GM23338 (cell line): ENCODE results near the gene TMEM150C.

Source experiments
- CREB1 ChIP-seq: fragments of 250-450 bp; sonication (Bioruptor Pico); IDR thresholded peaks from 2 replicates; pipeline ENCODE4 v1.5.0; 2020; ENCODE audit warnings: low read depth, mild to moderate bottlenecking, moderate library complexity
- EZH2 ChIP-seq: fragments of 200-600 bp; sonication (generic); IDR thresholded peaks from one replicate; pipeline ENCODE4 v1.8.0; 2017; ENCODE audit warnings: antibody characterized with exemption, mild to moderate bottlenecking, low read depth; ENCODE audit not compliant: unreplicated experiment
- EZH2phosphoT487 ChIP-seq: fragments of 200-600 bp; sonication (generic); IDR thresholded peaks from one replicate; pipeline ENCODE4 v1.8.1; 2018; ENCODE audit warnings: antibody characterized with exemption; ENCODE audit not compliant: unreplicated experiment
- JUNB ChIP-seq: IDR thresholded peaks from one replicate; pipeline ENCODE4 v1.6.1; 2016; ENCODE audit warnings: antibody characterized with exemption; ENCODE audit not compliant: unreplicated experiment
- NANOG ChIP-seq: IDR thresholded peaks from 2 replicates; pipeline ENCODE4 v1.6.1; 2016; ENCODE audit warnings: antibody characterized with exemption, borderline replicate concordance
- POLR2AphosphoS5 ChIP-seq: IDR thresholded peaks from 2 replicates; pipeline ENCODE4 v1.6.1; 2016; ENCODE audit warnings: antibody characterized with exemption, low read depth
- STAT1 ChIP-seq: IDR thresholded peaks from one replicate; pipeline ENCODE4 v1.6.1; 2016; ENCODE audit warnings: antibody characterized with exemption; ENCODE audit not compliant: unreplicated experiment
- ZNF114 ChIP-seq: fragments of 250-450 bp; sonication (Bioruptor Pico); IDR thresholded peaks from 2 replicates; pipeline ENCODE4 v1.5.0; 2020; ENCODE audit warnings: mild to moderate bottlenecking, moderate library complexity
- ZNF331 ChIP-seq: fragments of 250-450 bp; sonication (Bioruptor Pico); IDR thresholded peaks from 2 replicates; pipeline ENCODE4 v1.5.0; 2020; ENCODE audit warnings: low read depth, mild to moderate bottlenecking, moderate library complexity
- TF ChIP-seq, protein P1 (sequence below), 2 experiments: fragments of 200-600 bp in 1 of 2; sonication (generic) in 1 of 2; conservative IDR thresholded peaks; 2 replicates each; pipeline versions ENCODE4 v1.5.1 to v1.6.1; 2016 to 2017; ENCODE audit warnings: antibody characterized with exemption in 2 of 2, low read depth in 2 of 2, mild to moderate bottlenecking in 2 of 2, moderate library complexity in 1 of 2
- TF ChIP-seq, protein P2 (sequence below): IDR thresholded peaks from one replicate; pipeline ENCODE4 v1.6.1; 2018; ENCODE audit warnings: antibody characterized with exemption; ENCODE audit not compliant: unreplicated experiment
- TF ChIP-seq, protein P3 (sequence below): fragments of 250-450 bp; sonication (Bioruptor Pico); IDR thresholded peaks from 2 replicates; pipeline ENCODE4 v1.5.0; 2020; ENCODE audit warnings: mild to moderate bottlenecking, moderate library complexity
- TF ChIP-seq, protein P4 (sequence below): IDR thresholded peaks from 2 replicates; pipeline ENCODE4 v1.6.1; 2016; ENCODE audit warnings: antibody characterized with exemption

DNA sequence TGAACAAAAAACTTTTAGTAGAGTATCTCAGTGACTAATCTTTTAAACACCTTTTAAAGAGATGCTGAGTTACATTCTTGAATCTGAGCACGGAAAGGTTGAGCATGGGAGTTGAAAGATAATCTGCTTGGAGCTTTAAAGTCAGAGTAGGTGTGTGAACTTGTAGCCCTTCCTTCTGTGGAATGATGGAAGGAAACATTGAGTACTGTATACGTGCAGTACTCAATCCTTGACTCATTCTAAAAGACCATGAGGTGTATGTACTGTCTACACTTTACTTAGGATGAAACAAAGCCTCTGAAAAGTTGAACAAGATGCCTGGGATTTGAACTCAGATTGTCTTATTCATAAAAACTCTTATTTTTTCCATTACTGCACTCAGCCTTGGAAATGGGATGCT, 128.0 kb downstream of the TMEM150C start:
- TF ChIP-seq, protein P1, sequence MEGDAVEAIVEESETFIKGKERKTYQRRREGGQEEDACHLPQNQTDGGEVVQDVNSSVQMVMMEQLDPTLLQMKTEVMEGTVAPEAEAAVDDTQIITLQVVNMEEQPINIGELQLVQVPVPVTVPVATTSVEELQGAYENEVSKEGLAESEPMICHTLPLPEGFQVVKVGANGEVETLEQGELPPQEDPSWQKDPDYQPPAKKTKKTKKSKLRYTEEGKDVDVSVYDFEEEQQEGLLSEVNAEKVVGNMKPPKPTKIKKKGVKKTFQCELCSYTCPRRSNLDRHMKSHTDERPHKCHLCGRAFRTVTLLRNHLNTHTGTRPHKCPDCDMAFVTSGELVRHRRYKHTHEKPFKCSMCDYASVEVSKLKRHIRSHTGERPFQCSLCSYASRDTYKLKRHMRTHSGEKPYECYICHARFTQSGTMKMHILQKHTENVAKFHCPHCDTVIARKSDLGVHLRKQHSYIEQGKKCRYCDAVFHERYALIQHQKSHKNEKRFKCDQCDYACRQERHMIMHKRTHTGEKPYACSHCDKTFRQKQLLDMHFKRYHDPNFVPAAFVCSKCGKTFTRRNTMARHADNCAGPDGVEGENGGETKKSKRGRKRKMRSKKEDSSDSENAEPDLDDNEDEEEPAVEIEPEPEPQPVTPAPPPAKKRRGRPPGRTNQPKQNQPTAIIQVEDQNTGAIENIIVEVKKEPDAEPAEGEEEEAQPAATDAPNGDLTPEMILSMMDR (conservative IDR thresholded peaks at IDR 0.05; ENCODE audit: low read depth in 2 of 2) = no peak
- TF ChIP-seq, protein P2, sequence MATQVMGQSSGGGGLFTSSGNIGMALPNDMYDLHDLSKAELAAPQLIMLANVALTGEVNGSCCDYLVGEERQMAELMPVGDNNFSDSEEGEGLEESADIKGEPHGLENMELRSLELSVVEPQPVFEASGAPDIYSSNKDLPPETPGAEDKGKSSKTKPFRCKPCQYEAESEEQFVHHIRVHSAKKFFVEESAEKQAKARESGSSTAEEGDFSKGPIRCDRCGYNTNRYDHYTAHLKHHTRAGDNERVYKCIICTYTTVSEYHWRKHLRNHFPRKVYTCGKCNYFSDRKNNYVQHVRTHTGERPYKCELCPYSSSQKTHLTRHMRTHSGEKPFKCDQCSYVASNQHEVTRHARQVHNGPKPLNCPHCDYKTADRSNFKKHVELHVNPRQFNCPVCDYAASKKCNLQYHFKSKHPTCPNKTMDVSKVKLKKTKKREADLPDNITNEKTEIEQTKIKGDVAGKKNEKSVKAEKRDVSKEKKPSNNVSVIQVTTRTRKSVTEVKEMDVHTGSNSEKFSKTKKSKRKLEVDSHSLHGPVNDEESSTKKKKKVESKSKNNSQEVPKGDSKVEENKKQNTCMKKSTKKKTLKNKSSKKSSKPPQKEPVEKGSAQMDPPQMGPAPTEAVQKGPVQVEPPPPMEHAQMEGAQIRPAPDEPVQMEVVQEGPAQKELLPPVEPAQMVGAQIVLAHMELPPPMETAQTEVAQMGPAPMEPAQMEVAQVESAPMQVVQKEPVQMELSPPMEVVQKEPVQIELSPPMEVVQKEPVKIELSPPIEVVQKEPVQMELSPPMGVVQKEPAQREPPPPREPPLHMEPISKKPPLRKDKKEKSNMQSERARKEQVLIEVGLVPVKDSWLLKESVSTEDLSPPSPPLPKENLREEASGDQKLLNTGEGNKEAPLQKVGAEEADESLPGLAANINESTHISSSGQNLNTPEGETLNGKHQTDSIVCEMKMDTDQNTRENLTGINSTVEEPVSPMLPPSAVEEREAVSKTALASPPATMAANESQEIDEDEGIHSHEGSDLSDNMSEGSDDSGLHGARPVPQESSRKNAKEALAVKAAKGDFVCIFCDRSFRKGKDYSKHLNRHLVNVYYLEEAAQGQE = no peak
- no peak for TF ChIP-seq JUNB
- TF ChIP-seq EZH2phosphoT487 = no peak
- no peak for TF ChIP-seq POLR2AphosphoS5
- TF ChIP-seq, protein P3, sequence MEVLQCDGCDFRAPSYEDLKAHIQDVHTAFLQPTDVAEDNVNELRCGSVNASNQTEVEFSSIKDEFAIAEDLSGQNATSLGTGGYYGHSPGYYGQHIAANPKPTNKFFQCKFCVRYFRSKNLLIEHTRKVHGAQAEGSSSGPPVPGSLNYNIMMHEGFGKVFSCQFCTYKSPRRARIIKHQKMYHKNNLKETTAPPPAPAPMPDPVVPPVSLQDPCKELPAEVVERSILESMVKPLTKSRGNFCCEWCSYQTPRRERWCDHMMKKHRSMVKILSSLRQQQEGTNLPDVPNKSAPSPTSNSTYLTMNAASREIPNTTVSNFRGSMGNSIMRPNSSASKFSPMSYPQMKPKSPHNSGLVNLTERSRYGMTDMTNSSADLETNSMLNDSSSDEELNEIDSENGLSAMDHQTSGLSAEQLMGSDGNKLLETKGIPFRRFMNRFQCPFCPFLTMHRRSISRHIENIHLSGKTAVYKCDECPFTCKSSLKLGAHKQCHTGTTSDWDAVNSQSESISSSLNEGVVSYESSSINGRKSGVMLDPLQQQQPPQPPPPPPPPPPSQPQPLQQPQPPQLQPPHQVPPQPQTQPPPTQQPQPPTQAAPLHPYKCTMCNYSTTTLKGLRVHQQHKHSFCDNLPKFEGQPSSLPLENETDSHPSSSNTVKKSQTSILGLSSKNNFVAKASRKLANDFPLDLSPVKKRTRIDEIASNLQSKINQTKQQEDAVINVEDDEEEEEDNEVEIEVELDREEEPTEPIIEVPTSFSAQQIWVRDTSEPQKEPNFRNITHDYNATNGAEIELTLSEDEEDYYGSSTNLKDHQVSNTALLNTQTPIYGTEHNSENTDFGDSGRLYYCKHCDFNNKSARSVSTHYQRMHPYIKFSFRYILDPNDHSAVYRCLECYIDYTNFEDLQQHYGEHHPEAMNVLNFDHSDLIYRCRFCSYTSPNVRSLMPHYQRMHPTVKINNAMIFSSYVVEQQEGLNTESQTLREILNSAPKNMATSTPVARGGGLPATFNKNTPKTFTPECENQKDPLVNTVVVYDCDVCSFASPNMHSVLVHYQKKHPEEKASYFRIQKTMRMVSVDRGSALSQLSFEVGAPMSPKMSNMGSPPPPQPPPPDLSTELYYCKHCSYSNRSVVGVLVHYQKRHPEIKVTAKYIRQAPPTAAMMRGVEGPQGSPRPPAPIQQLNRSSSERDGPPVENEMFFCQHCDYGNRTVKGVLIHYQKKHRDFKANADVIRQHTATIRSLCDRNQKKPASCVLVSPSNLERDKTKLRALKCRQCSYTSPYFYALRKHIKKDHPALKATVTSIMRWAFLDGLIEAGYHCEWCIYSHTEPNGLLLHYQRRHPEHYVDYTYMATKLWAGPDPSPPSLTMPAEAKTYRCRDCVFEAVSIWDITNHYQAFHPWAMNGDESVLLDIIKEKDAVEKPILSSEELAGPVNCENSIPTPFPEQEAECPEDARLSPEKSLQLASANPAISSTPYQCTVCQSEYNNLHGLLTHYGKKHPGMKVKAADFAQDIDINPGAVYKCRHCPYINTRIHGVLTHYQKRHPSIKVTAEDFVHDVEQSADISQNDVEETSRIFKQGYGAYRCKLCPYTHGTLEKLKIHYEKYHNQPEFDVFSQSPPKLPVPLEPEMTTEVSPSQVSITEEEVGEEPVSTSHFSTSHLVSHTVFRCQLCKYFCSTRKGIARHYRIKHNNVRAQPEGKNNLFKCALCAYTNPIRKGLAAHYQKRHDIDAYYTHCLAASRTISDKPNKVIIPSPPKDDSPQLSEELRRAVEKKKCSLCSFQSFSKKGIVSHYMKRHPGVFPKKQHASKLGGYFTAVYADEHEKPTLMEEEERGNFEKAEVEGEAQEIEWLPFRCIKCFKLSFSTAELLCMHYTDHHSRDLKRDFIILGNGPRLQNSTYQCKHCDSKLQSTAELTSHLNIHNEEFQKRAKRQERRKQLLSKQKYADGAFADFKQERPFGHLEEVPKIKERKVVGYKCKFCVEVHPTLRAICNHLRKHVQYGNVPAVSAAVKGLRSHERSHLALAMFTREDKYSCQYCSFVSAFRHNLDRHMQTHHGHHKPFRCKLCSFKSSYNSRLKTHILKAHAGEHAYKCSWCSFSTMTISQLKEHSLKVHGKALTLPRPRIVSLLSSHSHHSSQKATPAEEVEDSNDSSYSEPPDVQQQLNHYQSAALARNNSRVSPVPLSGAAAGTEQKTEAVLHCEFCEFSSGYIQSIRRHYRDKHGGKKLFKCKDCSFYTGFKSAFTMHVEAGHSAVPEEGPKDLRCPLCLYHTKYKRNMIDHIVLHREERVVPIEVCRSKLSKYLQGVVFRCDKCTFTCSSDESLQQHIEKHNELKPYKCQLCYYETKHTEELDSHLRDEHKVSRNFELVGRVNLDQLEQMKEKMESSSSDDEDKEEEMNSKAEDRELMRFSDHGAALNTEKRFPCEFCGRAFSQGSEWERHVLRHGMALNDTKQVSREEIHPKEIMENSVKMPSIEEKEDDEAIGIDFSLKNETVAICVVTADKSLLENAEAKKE (CRISPR knock-in tag) = no peak
- no peak for TF ChIP-seq CREB1 (CRISPR knock-in tag)
- TF ChIP-seq EZH2 = no peak
- TF ChIP-seq NANOG = no peak
- TF ChIP-seq, protein P4, sequence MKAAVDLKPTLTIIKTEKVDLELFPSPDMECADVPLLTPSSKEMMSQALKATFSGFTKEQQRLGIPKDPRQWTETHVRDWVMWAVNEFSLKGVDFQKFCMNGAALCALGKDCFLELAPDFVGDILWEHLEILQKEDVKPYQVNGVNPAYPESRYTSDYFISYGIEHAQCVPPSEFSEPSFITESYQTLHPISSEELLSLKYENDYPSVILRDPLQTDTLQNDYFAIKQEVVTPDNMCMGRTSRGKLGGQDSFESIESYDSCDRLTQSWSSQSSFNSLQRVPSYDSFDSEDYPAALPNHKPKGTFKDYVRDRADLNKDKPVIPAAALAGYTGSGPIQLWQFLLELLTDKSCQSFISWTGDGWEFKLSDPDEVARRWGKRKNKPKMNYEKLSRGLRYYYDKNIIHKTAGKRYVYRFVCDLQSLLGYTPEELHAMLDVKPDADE = no peak
- no peak for TF ChIP-seq STAT1
- TF ChIP-seq ZNF114 (CRISPR knock-in tag) = no peak
- no peak for TF ChIP-seq ZNF331 (CRISPR knock-in tag)
